SK-N-SH (cell line): ENCODE results near the gene GGTLC3.
"Not testable (repeated sequence)": the region's sequence is repeated elsewhere in the genome, so short reads cannot be mapped to it uniquely, and the experiment has no call there.

ENCODE experiments used
- EP300 ChIP-seq, 2 experiments: IDR thresholded peaks; 2 replicates each; pipeline versions ENCODE4 v1.4.0 to v1.6.1; 2012; ENCODE audit warnings: borderline replicate concordance in 1 of 2, low read depth in 1 of 2, low read length in 1 of 2
- JUND ChIP-seq: IDR thresholded peaks from 2 replicates; pipeline ENCODE4 v1.4.0; 2012
- MXI1 ChIP-seq: IDR thresholded peaks from 2 replicates; pipeline ENCODE4 v1.6.1; 2012; ENCODE audit warnings: mild to moderate bottlenecking, low read depth, low read length, improper control_type of control experiment
- POLR2AphosphoS5 ChIP-seq: IDR thresholded peaks from 2 replicates; pipeline ENCODE4 v1.6.1; 2012; ENCODE audit warnings: low read depth, low read length
- RCOR1 ChIP-seq: fragments of 150-350 bp; IDR thresholded peaks from 2 replicates; pipeline ENCODE4 v1.6.1; 2017; ENCODE audit warnings: antibody characterized with exemption, low read length
- RXRA ChIP-seq: IDR thresholded peaks from 2 replicates; pipeline ENCODE4 v1.4.0; 2012; ENCODE audit warnings: low read depth, mild to moderate bottlenecking, borderline replicate concordance
- TEAD4 ChIP-seq: IDR thresholded peaks from 2 replicates; pipeline ENCODE4 v1.4.0; 2012; ENCODE audit warnings: mild to moderate bottlenecking, borderline replicate concordance; ENCODE audit not compliant: insufficient read depth
- TF ChIP-seq, protein P1 (sequence below): fragments of 150-350 bp; IDR thresholded peaks from 2 replicates; pipeline ENCODE4 v1.6.1; 2017; ENCODE audit warnings: antibody characterized with exemption, low read length, low read depth, borderline replicate concordance
- TF ChIP-seq, protein P2 (sequence below): fragments of 200-600 bp; sonication (generic); IDR thresholded peaks from 2 replicates; pipeline ENCODE4 v1.6.1; 2017; ENCODE audit warnings: antibody characterized with exemption, mild to moderate bottlenecking, moderate library complexity
- TF ChIP-seq, protein P3 (sequence below): IDR thresholded peaks from 2 replicates; pipeline ENCODE4 v1.4.0; 2012; ENCODE audit warnings: low read depth
- TF ChIP-seq, protein P4 (sequence below): fragments of 150-350 bp; IDR thresholded peaks from 2 replicates; pipeline ENCODE4 v1.6.1; 2016; ENCODE audit warnings: mild to moderate bottlenecking, low read depth, low read length

DNA sequence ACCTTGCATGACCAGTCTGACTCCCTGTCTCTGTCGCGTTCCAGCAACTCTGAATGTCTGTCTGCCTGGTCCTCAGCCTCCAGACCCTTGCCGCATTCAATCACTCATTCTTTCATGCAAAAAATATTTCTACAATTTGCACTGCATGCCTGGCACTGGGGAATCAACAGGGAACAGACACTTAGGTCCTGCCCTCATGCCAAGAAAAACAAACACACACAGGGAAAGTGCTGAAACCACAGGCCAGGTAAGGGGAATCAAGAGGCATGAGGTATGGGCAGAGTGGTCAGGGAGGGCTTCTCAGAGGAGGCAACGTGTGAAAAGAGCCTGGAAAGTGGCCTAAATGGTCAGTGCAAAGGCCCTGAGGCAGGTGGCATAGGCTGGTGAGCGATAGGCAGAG lies at the start of gene GGTLC3:
- not testable (repeated sequence) for TF ChIP-seq EP300 (IDR thresholded peaks at IDR 0.05; ENCODE audit: borderline replicate concordance in 1 of 2, low read depth in 1 of 2, low read length in 1 of 2); MXI1; TEAD4; RCOR1; JUND; RXRA; POLR2AphosphoS5
- TF ChIP-seq, protein P1, sequence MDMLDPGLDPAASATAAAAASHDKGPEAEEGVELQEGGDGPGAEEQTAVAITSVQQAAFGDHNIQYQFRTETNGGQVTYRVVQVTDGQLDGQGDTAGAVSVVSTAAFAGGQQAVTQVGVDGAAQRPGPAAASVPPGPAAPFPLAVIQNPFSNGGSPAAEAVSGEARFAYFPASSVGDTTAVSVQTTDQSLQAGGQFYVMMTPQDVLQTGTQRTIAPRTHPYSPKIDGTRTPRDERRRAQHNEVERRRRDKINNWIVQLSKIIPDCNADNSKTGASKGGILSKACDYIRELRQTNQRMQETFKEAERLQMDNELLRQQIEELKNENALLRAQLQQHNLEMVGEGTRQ: not testable (repeated sequence)
- TF ChIP-seq, protein P2, sequence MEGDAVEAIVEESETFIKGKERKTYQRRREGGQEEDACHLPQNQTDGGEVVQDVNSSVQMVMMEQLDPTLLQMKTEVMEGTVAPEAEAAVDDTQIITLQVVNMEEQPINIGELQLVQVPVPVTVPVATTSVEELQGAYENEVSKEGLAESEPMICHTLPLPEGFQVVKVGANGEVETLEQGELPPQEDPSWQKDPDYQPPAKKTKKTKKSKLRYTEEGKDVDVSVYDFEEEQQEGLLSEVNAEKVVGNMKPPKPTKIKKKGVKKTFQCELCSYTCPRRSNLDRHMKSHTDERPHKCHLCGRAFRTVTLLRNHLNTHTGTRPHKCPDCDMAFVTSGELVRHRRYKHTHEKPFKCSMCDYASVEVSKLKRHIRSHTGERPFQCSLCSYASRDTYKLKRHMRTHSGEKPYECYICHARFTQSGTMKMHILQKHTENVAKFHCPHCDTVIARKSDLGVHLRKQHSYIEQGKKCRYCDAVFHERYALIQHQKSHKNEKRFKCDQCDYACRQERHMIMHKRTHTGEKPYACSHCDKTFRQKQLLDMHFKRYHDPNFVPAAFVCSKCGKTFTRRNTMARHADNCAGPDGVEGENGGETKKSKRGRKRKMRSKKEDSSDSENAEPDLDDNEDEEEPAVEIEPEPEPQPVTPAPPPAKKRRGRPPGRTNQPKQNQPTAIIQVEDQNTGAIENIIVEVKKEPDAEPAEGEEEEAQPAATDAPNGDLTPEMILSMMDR: not testable (repeated sequence)
- TF ChIP-seq, protein P3, sequence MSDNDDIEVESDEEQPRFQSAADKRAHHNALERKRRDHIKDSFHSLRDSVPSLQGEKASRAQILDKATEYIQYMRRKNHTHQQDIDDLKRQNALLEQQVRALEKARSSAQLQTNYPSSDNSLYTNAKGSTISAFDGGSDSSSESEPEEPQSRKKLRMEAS: not testable (repeated sequence)
- TF ChIP-seq, protein P4, sequence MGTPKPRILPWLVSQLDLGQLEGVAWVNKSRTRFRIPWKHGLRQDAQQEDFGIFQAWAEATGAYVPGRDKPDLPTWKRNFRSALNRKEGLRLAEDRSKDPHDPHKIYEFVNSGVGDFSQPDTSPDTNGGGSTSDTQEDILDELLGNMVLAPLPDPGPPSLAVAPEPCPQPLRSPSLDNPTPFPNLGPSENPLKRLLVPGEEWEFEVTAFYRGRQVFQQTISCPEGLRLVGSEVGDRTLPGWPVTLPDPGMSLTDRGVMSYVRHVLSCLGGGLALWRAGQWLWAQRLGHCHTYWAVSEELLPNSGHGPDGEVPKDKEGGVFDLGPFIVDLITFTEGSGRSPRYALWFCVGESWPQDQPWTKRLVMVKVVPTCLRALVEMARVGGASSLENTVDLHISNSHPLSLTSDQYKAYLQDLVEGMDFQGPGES: not testable (repeated sequence)
